Dendritic cell treated with granulocyte-macrophage colony-stimulating factor and Interleukin-4, amounts not matched to agents 40 ng/mL and 50 ng/mL, for 4 days (primary cell): ENCODE data around the gene C4BPA.

ENCODE experiments used
- H3K27ac Mint-ChIP-seq: one replicate; pipeline ENCODE4 v1.8.0; 2022; ENCODE audit warnings: mild to moderate bottlenecking, mixed read lengths
- H3K27me3 Mint-ChIP-seq: one replicate; pipeline ENCODE4 v1.8.0; 2022; ENCODE audit warnings: mild to moderate bottlenecking, mixed read lengths
- H3K36me3 Mint-ChIP-seq: one replicate; pipeline ENCODE4 v1.8.0; 2022; ENCODE audit warnings: low read depth, mixed read lengths
- H3K4me1 Mint-ChIP-seq: one replicate; pipeline ENCODE4 v1.8.0; 2022; ENCODE audit warnings: low read depth, mixed read lengths
- H3K4me3 Mint-ChIP-seq: one replicate; pipeline ENCODE4 v1.8.0; 2022; ENCODE audit warnings: mild to moderate bottlenecking, moderate library complexity, mixed read lengths
- H3K9me3 Mint-ChIP-seq: one replicate; pipeline ENCODE4 v1.8.0; 2022; ENCODE audit warnings: mixed read lengths
- intact Hi-C: fragments of 100-400 bp; cut with micrococcal nuclease; formaldehyde crosslinking; loops from one replicate; pipeline ENCODE4 v1.15.0; 2022

The C4BPA gene

DNA sequence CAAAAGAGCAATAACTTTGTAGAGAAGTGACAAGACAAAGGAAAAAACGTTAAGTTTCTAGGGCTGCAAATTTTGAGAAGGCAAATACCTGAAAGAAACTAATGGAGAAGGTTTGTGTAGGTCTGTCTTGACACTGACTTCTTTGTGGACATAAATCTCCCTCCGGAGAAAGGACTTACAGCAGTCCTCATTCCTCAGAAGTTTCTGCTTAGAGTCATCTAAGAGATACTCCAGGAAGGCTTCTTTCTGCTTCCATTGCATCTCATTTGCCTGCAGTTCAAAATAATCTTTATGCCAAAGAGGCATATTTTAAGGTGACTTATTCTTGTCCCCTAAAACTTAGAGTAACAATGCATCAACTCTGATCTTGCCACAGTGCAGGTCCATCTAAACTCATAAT is 19.8 kb upstream of the C4BPA start:
- Mint-ChIP-seq H3K4me1 (peaks cover 19% of the 10 kb centered on the region), H3K36me3 (peaks cover 6% of the 10 kb centered on the region), H3K27me3 (peaks cover 10% of the 10 kb centered on the region), H3K27ac (no peak overlapping the region), H3K4me3 (no peak overlapping the region), H3K9me3 (no peaks in the 10 kb centered on the region)
- intact Hi-C loops, result loop anchor here (1.0 to 2.0 kb wide), 2 partner anchors 321 to 415 kb away; no protein-coding TSS in a partner anchor

DNA sequence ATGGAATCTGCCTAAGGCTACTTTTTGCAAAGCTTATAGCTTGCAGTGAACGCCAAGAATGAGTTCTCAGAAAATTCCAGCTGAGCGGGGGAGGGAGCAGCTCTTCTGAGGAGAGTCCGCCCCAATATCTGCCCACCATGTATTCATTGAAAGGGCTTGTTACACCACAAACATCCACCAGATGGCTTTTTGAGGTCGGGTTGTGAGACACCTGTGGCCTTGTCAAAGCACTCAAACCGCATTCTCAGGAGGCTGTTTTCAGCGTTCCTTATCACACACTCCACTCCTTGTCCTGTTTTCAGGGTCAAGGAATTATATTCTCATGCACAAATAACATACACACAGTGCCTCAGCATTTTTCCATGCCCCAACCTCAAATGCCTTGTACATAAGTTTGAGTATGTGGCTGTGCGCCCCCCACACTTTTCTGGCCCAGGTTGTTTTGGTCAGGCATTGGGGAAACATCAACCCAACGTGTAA is 19.3 kb upstream of the C4BPA start:
- H3K27me3 Mint-ChIP-seq, result peaks cover 10% of the 10 kb centered on the region
- peak overlapping the region; percentile 15 for H3K27ac Mint-ChIP-seq
- intact Hi-C loops, result loop anchor here (1.0 to 2.0 kb wide), 2 partner anchors 321 to 414 kb away; no protein-coding TSS in a partner anchor
- peaks cover 1% of the 10 kb centered on the region for H3K36me3 Mint-ChIP-seq
- H3K4me3 Mint-ChIP-seq, result no peak overlapping the region
- H3K4me1 Mint-ChIP-seq, result peaks cover 24% of the 10 kb centered on the region
- H3K9me3 Mint-ChIP-seq, result no peaks in the 10 kb centered on the region

DNA sequence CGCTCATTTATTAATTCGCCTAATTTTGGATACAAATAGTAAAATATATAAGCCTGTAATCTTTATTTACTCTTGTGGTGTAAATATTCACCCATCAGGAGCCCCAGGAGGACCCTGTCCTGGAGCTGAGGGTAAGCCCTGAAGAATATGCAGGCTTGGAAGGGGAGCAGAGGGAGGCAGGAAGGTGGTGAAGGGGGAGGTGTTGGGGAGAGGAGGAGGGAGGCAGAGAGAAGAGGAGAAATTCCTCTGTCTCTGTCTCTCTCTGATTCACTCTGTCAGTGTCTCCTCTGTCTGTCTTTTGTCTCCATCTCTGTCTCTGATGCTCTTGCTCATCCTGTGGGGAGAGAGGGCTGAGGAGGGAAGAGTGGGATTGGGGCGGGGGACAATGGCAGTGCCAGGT is 18.1 kb upstream of the C4BPA start:
- Mint-ChIP-seq H3K4me3 (no peak overlapping the region), H3K27ac (no peak overlapping the region), H3K36me3 (no peaks in the 10 kb centered on the region), H3K27me3 (peaks cover 10% of the 10 kb centered on the region), H3K4me1 (peaks cover 25% of the 10 kb centered on the region), H3K9me3 (no peaks in the 10 kb centered on the region)
- intact Hi-C loops, result loop anchor here (2.0 kb wide), 1 partner anchor 413 kb away; no protein-coding TSS in a partner anchor

- intact Hi-C loops, result no loop called here
- Mint-ChIP-seq H3K36me3 (no peaks in the 10 kb centered on the region), H3K4me1 (peaks cover 20% of the 10 kb centered on the region), H3K4me3 (no peak overlapping the region), H3K27me3 (peaks cover 4% of the 10 kb centered on the region), H3K9me3 (no peaks in the 10 kb centered on the region), H3K27ac (no peak overlapping the region)
Measured at GRCh38 chr1:207088161-207088560, 15.9 kb upstream of the C4BPA start.

- Mint-ChIP-seq H3K4me1 (peaks cover 20% of the 10 kb centered on the region), H3K36me3 (no peaks in the 10 kb centered on the region), H3K4me3 (no peak within 1 kb of the TSS), H3K9me3 (no peaks in the 10 kb centered on the region), H3K27me3 (peaks cover 1% of the 10 kb centered on the region), H3K27ac (peak within 1 kb of the TSS; percentile 2)
- intact Hi-C loops, result no loop called here
Measured at GRCh38 chr1:207088701-207089626, 15.1 kb upstream of the C4BPA start, which contains the start of gene C4BPB. Gene C4BPB (plus strand): TSS chr1:207088860. CDS start chr1:207089532, 672 bp downstream.

DNA sequence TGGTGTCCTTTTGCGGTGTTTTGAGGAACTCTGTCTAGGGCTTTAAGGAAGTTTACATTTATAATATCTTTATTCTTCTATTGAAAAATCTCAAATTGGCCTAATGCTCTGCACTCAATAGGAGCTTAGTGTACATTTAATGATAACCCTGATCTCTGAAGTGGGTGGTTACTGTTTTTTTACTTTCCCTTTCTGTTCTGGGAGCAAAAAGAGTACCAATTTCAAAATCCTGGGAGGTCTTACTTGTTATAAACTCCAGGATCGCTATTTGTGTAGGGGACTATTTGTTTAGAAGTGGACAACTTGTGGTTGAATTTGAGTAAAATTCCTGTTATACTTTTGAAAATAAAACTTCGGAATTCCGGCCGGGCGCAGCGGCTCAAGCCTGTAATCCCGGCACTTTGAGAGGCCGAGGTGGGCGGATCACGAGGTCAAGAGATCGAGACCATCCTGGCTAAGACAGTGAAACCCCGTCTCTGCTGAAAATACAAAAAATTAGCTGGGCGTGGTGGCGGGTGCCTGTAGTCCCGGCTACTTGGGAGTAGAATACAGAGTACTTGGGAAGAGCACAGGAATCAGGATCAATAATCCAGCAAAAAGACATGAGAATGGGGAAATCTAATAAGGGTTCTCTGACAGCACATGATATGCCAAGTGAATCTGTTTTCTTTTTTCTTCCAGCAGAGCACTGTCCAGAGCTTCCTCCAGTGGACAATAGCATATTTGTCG is 14.2 kb upstream of the C4BPA start:
- H3K36me3 Mint-ChIP-seq, result no peaks in the 10 kb centered on the region
- peak overlapping the region; percentile 2 for H3K27ac Mint-ChIP-seq
- intact Hi-C loops, result no loop called here
- no peak overlapping the region for H3K4me3 Mint-ChIP-seq
- peaks cover 3% of the 10 kb centered on the region for H3K27me3 Mint-ChIP-seq
- no peaks in the 10 kb centered on the region for H3K9me3 Mint-ChIP-seq
- peaks cover 16% of the 10 kb centered on the region for H3K4me1 Mint-ChIP-seq

GRCh38 chr1:207091200-207091908 is 12.7 kb upstream of the C4BPA start:
- H3K27ac Mint-ChIP-seq, result no peak overlapping the region
- no peaks in the 10 kb centered on the region for H3K36me3 Mint-ChIP-seq
- peaks cover 2% of the 10 kb centered on the region for H3K27me3 Mint-ChIP-seq
- H3K4me1 Mint-ChIP-seq, result peaks cover 9% of the 10 kb centered on the region
- no peaks in the 10 kb centered on the region for H3K9me3 Mint-ChIP-seq
- H3K4me3 Mint-ChIP-seq, result no peak overlapping the region
- intact Hi-C loops, result no loop called here

- Mint-ChIP-seq H3K4me3 (no peak overlapping the region), H3K9me3 (no peaks in the 10 kb centered on the region), H3K4me1 (peaks cover 9% of the 10 kb centered on the region), H3K27ac (no peak overlapping the region), H3K36me3 (no peaks in the 10 kb centered on the region), H3K27me3 (peaks cover 2% of the 10 kb centered on the region)
- intact Hi-C loops, result no loop called here
Measured at GRCh38 chr1:207093944-207094343, 10.1 kb upstream of the C4BPA start.

GRCh38 chr1:207097871-207098324 is 6.1 kb upstream of the C4BPA start:
- no peaks in the 10 kb centered on the region for H3K4me1 Mint-ChIP-seq
- peaks cover 7% of the 10 kb centered on the region for H3K27me3 Mint-ChIP-seq
- H3K4me3 Mint-ChIP-seq, result no peak overlapping the region
- intact Hi-C loops, result no loop called here
- H3K36me3 Mint-ChIP-seq, result no peaks in the 10 kb centered on the region
- H3K9me3 Mint-ChIP-seq, result no peaks in the 10 kb centered on the region
- H3K27ac Mint-ChIP-seq, result no peak overlapping the region

DNA sequence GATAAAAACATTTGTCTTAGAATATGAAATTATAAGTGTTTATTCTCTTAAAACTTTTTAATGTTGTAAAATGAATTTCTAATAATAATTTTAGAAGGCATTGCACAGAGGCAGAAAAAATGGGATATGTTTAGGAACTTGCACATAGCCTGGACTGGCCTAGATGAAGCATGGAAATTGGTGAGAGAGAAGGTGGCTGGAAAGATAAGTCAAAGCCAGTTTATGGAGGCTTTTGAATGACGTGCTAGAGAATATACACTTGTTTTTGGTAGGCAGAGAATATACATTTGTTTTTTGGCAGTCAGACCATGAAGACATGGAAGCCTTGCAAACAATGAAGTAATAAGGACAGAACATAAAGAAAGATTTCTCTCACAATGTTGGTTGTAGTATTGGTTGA is 2.3 kb upstream of the C4BPA start:
- intact Hi-C loops, result no loop called here
- no peak overlapping the region for H3K27ac Mint-ChIP-seq
- H3K36me3 Mint-ChIP-seq, result no peaks in the 10 kb centered on the region
- H3K4me1 Mint-ChIP-seq, result peaks cover 17% of the 10 kb centered on the region
- H3K27me3 Mint-ChIP-seq, result peaks cover 5% of the 10 kb centered on the region
- H3K4me3 Mint-ChIP-seq, result no peak overlapping the region
- H3K9me3 Mint-ChIP-seq, result no peaks in the 10 kb centered on the region

- no peak overlapping the region for H3K4me3 Mint-ChIP-seq
- H3K27ac Mint-ChIP-seq, result no peak overlapping the region
- peaks cover 17% of the 10 kb centered on the region for H3K4me1 Mint-ChIP-seq
- H3K36me3 Mint-ChIP-seq, result no peaks in the 10 kb centered on the region
- intact Hi-C loops, result no loop called here
- no peaks in the 10 kb centered on the region for H3K9me3 Mint-ChIP-seq
- H3K27me3 Mint-ChIP-seq, result peaks cover 5% of the 10 kb centered on the region
Measured at GRCh38 chr1:207102146-207102545, 1.9 kb upstream of the C4BPA start.

GRCh38 chr1:207102659-207103058 is 1.4 kb upstream of the C4BPA start:
- H3K4me1 Mint-ChIP-seq, result peaks cover 17% of the 10 kb centered on the region
- H3K27me3 Mint-ChIP-seq, result peaks cover 7% of the 10 kb centered on the region
- H3K9me3 Mint-ChIP-seq, result no peaks in the 10 kb centered on the region
- H3K36me3 Mint-ChIP-seq, result no peaks in the 10 kb centered on the region
- no peak overlapping the region for H3K27ac Mint-ChIP-seq
- no peak overlapping the region for H3K4me3 Mint-ChIP-seq
- intact Hi-C loops, result no loop called here

DNA sequence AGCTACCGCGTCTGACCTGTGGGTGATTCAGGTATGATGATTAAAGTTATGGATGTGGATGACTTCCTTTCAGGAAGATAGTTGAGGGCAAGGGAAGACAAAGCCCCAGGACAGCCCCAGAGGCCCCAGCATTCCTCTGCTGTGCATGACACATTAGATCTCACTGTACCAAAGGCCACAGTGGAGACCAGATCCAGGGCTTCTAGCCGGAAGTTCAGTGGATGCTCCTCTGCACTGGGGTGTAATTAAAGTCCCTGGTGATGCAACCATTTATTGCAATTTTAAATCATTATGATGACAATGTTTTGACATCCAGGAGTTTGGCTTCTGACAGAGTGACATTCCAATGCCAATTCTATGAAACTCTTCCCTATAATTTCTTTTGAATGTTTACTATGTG is 5.0 kb downstream of the C4BPA start:
- peaks cover 7% of the 10 kb centered on the region for H3K27me3 Mint-ChIP-seq
- H3K36me3 Mint-ChIP-seq, result no peaks in the 10 kb centered on the region
- no peaks in the 10 kb centered on the region for H3K9me3 Mint-ChIP-seq
- peaks cover 9% of the 10 kb centered on the region for H3K4me1 Mint-ChIP-seq
- no peak overlapping the region for H3K27ac Mint-ChIP-seq
- no peak overlapping the region for H3K4me3 Mint-ChIP-seq
- intact Hi-C loops, result no loop called here
